ENCODE measurements around the gene MRPS18A.

Gene MRPS18A

GRCh38 chr6:43673444-43674084 lies 14.0 kb downstream of the MRPS18A start:
- H3K4me3 ChIP-seq (ENCODE audit: low read depth, low read length): no peak overlapping the region
- in situ Hi-C loops (cut with HindIII; ENCODE audit: low sequenced_read_pairs): loop anchor here (5.0 kb wide), 1 partner anchor 104 kb away; no protein-coding TSS in a partner anchor
- no peak for DNase-seq (ENCODE audit: low read depth)
- TF ChIP-seq, protein P1, sequence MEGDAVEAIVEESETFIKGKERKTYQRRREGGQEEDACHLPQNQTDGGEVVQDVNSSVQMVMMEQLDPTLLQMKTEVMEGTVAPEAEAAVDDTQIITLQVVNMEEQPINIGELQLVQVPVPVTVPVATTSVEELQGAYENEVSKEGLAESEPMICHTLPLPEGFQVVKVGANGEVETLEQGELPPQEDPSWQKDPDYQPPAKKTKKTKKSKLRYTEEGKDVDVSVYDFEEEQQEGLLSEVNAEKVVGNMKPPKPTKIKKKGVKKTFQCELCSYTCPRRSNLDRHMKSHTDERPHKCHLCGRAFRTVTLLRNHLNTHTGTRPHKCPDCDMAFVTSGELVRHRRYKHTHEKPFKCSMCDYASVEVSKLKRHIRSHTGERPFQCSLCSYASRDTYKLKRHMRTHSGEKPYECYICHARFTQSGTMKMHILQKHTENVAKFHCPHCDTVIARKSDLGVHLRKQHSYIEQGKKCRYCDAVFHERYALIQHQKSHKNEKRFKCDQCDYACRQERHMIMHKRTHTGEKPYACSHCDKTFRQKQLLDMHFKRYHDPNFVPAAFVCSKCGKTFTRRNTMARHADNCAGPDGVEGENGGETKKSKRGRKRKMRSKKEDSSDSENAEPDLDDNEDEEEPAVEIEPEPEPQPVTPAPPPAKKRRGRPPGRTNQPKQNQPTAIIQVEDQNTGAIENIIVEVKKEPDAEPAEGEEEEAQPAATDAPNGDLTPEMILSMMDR (IDR thresholded peaks at IDR 0.05; ENCODE audit: low read depth, low read length, missing control alignments): no peak

DNA sequence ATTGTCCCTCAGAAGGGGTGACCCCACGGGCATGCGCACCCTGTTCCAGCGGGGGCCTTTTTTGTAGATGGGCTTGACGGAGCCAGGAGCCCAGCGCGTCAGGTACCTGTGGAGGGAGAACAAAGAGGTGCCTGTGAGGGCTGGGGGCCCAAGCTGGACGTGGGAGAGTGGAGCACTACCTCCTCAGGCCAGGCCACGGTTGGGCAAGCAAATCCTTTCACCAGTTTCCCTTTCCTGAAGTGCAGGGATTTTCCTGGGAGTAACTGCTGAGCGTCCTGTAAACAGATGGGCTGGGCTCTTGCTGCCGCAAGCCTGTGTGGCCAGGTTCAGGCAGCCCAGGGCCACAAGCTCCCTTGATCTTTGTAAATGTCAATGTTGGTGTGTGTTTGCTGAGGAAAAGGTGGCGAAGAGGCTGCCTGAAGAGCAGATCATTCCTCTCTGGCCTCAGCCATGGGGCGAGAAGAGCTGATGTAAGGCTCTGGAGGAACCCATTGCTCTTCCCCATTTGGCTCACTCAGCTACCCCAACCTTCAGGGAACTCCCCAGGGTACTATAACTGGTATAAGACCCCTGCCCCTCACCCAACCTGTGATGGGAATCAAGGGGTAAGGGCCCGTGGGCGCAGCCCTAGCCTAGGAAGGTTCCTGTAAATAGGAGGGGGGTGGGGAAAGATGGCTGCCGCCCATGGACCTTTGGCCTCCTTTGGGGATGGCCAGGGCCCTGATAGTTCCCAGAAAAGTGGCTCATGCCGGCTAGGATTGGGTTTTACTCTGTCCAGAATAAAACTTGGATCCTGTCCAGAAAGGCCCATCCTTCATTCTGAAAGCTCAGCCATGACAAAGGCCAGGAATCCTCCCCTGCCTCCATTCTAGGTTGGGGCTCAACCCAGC lies 15.5 kb downstream of the MRPS18A start:
- in situ Hi-C loops (cut with HindIII; ENCODE audit: low sequenced_read_pairs): loop anchor here (5.0 kb wide), 1 partner anchor 105 kb away; no protein-coding TSS in a partner anchor
- TF ChIP-seq, protein P1 (IDR thresholded peaks at IDR 0.05; ENCODE audit: low read depth, low read length, missing control alignments): no peak
- no peak overlapping the region for H3K4me3 ChIP-seq (ENCODE audit: low read depth, low read length)
- DNase-seq (ENCODE audit: low read depth): no peak

DNA sequence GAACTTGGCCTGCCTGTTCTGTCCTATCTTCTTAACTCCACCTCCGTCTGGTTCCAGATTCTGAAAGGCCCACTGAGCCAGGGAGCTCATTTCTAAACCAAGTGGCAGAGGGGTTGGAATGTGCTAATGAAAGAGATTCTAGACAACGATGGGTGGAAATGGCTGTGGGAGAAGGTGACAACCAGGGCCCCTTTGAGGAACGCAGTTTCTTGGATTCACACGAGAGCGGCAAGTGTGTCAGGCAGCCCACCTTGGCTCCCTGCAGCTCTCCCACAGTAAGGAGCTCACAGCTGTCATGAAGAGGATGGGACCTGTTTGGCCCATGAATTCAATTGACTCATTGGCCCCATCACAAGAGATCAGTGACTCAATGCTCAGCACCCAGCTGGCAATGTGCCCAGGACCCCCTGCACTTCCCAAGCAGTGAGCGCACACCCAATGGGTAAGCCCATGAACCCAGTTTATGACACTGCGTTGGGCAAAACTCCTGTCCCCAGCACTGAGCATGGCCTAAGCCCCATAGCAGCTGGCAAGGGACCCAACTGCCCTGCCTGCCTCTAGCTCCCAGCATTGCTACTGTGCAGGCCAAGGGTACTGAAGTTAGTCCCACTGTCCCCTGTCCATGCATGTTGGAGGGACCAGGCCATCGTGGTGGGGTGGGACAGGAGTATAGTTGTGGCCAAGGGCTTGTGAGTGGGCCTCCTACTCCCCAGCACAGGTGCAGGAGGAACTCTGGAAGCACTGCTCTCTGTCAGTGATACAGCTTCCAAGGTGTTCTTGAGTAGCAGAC lies 16.4 kb downstream of the MRPS18A start:
- no peak for DNase-seq (ENCODE audit: low read depth)
- H3K4me3 ChIP-seq (ENCODE audit: low read depth, low read length): no peak overlapping the region
- in situ Hi-C loops (cut with HindIII; ENCODE audit: low sequenced_read_pairs): loop anchor here (5.0 kb wide), 1 partner anchor 106 kb away; no protein-coding TSS in a partner anchor
- TF ChIP-seq, protein P1 (IDR thresholded peaks at IDR 0.05; ENCODE audit: low read depth, low read length, missing control alignments): no peak

- H3K4me3 ChIP-seq (ENCODE audit: low read depth, low read length): no peak overlapping the region
- DNase-seq (ENCODE audit: low read depth): no peak
- in situ Hi-C loops (cut with HindIII; ENCODE audit: low sequenced_read_pairs): loop anchor here (5.0 kb wide), 1 partner anchor 107 kb away; no protein-coding TSS in a partner anchor
- TF ChIP-seq, protein P1 (IDR thresholded peaks at IDR 0.05; ENCODE audit: low read depth, low read length, missing control alignments): no peak
Measured at GRCh38 chr6:43670623-43670986, 17.0 kb downstream of the MRPS18A start.

GRCh38 chr6:43669922-43670622 lies 17.5 kb downstream of the MRPS18A start:
- TF ChIP-seq, protein P1 (IDR thresholded peaks at IDR 0.05; ENCODE audit: low read depth, low read length, missing control alignments): no peak
- in situ Hi-C loops (cut with HindIII; ENCODE audit: low sequenced_read_pairs): loop anchor here (5.0 kb wide), 1 partner anchor 107 kb away; no protein-coding TSS in a partner anchor
- no peak overlapping the region for H3K4me3 ChIP-seq (ENCODE audit: low read depth, low read length)
- no peak for DNase-seq (ENCODE audit: low read depth)
